Activated CD4-positive, alpha-beta T cell treated with anti-CD3 and anti-CD28 coated beads, Interleukin-2, amount 10 ng/mL, durations not matched to agents 24 days and 14 days (primary cell): Measurements from ENCODE around the gene RPS3. TPM values are rescaled to one million over a fixed set of nuclear protein-coding genes. Genes with fewer than 3 reads are reported as not detected.

ENCODE experiments used
- DNase-seq: peaks from one replicate; pipeline ENCODE4 v3.0.0; 2022
- H3K27ac Mint-ChIP-seq: one replicate; pipeline ENCODE4 v1.8.0; 2022; ENCODE audit warnings: mild to moderate bottlenecking, mixed read lengths
- H3K27me3 Mint-ChIP-seq: one replicate; pipeline ENCODE4 v1.8.0; 2022; ENCODE audit warnings: mixed read lengths
- H3K36me3 Mint-ChIP-seq: one replicate; pipeline ENCODE4 v1.8.0; 2022; ENCODE audit warnings: low read depth, mild to moderate bottlenecking, mixed read lengths
- H3K4me1 Mint-ChIP-seq: one replicate; pipeline ENCODE4 v1.8.0; 2021; ENCODE audit warnings: mixed read lengths
- H3K4me3 Mint-ChIP-seq: one replicate; pipeline ENCODE4 v1.8.0; 2022; ENCODE audit warnings: mild to moderate bottlenecking, moderate library complexity, mixed read lengths
- H3K9me3 Mint-ChIP-seq: one replicate; pipeline ENCODE4 v1.8.0; 2021; ENCODE audit warnings: mixed read lengths
- intact Hi-C: fragments of 100-400 bp; cut with micrococcal nuclease; formaldehyde crosslinking; loops from one replicate; pipeline ENCODE4 v1.15.1; 2023
- total RNA-seq: library from RNA; stranded (reverse); gene quantifications from 2 replicates; pipeline ENCODE4 v1.2.3, GENCODE V29; 2022

The RPS3 gene
- total RNA-seq, 1 donor from 2014 or later = 3,385 TPM

DNA sequence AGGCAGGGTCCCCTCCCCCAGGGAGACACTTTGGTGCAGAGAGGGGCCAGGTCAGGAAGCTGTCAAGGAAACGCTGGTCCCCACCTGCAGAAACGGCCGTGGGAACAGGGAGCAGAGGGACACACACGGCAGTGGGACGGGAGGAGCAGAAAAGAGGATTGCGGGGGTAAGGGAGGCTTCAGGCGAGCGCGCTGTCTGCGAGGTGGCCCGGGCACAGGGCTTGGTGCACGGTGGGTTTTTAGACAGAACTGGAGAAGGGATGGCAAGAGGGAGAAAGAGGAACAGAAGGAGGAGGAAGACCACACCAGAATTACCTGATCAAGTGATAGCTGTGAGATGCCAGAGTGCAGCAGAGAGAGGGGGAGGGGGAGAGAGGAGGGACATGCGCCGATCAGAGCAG lies 39.7 kb downstream of the RPS3 start:
- no peak overlapping the region for H3K27ac Mint-ChIP-seq
- intact Hi-C loops = no loop called here
- no peaks in the 10 kb centered on the region for H3K36me3 Mint-ChIP-seq
- no peak overlapping the region for H3K4me3 Mint-ChIP-seq
- no peaks in the 10 kb centered on the region for H3K4me1 Mint-ChIP-seq
- no peak for DNase-seq
- no peaks in the 10 kb centered on the region for H3K27me3 Mint-ChIP-seq
- H3K9me3 Mint-ChIP-seq = no peaks in the 10 kb centered on the region

DNA sequence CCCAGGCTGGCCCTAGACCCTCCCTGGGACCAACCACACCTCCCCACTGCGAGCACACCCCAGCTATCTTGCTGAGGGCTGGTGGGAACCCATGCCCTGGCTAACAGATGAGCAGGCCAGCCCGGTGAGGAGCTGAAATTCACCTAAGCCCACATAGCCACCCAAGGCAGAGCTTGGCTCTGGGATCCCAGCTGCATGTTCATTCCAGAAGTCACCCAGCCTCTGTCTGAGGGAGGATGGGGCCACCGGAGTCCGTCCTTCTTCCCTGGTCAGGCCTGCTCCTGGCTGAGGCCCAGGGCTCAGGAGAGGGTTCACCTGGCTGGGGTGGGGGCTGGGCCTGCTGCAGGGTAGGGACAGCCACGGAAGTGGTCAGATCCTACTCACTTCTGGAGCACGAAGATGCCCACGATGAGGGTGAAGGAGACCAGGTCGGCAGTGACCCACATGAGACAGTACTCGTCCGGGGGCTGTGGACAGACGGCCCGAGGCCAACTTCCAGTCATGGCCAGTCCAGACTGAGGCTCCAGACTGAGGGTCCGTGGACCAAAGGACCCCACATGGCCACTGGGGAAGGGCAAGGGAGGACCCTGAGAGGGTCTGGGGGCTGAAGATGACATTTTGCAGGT lies 40.3 kb downstream of the RPS3 start:
- H3K4me3 Mint-ChIP-seq = no peak overlapping the region
- H3K4me1 Mint-ChIP-seq = no peaks in the 10 kb centered on the region
- no peaks in the 10 kb centered on the region for H3K27me3 Mint-ChIP-seq
- no peak overlapping the region for H3K27ac Mint-ChIP-seq
- no peaks in the 10 kb centered on the region for H3K36me3 Mint-ChIP-seq
- H3K9me3 Mint-ChIP-seq = no peaks in the 10 kb centered on the region
- no peak for DNase-seq
- intact Hi-C loops = no loop called here

DNA sequence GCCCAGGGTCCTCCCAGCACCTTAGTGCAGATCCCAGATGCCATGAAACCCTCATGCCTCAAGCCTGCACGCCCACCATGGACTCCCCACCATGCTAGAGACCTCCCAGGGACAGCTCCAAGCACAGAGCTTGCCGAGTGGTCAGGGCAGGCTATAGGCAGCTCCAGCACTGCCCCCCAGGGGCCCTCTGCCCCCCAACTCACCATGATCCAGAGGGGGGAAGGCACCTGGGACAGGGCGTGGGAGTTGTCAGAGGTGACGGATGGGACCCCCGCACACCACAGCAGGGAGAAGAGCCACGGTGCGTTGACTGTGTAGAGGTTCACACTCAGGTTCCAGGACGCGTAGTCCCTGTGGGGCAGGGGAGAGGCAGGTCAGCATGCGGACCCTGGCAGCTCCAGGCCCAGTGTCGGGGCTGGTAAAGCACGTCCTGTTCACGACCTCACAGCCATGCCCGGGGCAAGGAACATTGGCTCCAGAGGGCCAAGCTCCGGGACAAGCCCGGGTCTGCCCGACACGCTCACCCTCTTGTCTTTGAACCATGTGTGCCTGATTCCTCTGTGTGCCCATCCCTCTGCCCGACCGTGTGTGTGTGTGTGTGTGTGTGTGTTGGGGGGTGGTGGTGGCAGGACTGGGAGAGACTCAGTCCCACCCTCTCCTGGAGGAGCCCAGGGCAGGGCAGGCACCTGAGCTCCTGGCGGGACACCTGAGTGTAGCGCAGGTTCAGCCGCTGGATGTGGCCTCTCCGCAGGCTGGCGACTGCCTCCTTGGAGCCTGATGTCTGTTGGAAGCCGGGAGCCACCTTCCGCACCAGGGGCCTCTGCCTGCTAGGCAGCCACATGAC lies 41.9 kb downstream of the RPS3 start:
- Mint-ChIP-seq H3K36me3 (no peaks in the 10 kb centered on the region), H3K27me3 (peaks cover 2% of the 10 kb centered on the region), H3K4me1 (no peaks in the 10 kb centered on the region), H3K9me3 (no peaks in the 10 kb centered on the region), H3K27ac (no peak overlapping the region), H3K4me3 (no peak overlapping the region)
- intact Hi-C loops = no loop called here
- DNase-seq = no peak

DNA sequence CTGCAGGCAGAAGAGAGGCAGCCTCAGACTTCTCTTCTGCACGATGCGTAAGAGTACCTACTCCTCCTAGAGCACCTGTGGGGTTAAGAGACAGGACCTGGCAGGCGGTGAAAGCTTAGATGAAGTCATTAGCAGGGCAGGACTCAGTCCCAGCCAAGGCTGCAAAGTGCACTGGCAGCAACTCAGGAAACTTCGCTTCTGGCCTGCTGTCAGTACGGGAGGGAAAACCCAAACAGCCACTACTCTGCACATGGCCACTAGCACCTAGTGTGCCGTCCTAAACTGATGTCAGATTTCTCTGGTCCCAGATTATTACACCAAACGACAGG lies 42.5 kb downstream of the RPS3 start:
- Mint-ChIP-seq H3K9me3 (no peaks in the 10 kb centered on the region), H3K27me3 (peaks cover 2% of the 10 kb centered on the region), H3K4me1 (no peaks in the 10 kb centered on the region), H3K4me3 (no peak overlapping the region), H3K36me3 (no peaks in the 10 kb centered on the region), H3K27ac (no peak overlapping the region)
- intact Hi-C loops = no loop called here
- DNase-seq = no peak

DNA sequence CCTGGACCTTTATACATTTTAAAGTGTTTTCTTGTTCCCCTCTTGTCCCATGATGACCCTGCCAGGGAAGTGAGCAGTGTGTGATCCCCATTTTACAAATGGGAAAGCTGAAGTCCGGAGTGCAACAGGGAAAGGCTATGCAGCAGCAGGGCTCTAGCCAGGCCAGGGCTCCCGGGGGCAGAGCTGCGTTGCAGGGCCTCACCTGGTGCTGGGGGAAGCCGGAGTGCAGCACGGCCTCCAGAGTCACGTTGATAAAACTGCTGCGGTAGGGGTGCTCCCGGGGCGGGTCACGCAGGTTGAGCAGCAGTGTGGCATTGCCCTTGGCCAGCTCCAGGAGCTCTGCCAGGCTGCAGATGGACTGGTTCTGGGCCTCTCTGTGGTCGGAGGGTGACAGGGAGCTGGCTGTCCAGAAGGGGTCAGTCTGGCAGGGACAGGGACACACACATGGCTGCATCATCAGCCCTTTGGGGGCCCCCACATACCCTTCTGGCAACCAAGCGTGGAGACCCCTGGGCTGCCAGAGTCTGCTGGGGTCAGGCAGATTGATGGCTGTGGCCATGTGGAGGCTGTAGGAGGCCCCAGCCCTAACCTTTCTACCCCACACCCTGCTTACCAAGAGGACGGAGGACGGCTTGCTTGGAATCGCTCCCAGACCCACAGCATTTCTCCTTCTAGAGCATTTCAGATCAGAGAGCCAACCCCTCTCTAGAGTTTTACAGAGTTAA lies 43.0 kb downstream of the RPS3 start:
- Mint-ChIP-seq H3K27me3 (peaks cover 2% of the 10 kb centered on the region), H3K4me3 (no peak overlapping the region), H3K4me1 (no peaks in the 10 kb centered on the region), H3K27ac (no peak overlapping the region), H3K9me3 (no peaks in the 10 kb centered on the region), H3K36me3 (no peaks in the 10 kb centered on the region)
- DNase-seq = no peak
- intact Hi-C loops = no loop called here

DNA sequence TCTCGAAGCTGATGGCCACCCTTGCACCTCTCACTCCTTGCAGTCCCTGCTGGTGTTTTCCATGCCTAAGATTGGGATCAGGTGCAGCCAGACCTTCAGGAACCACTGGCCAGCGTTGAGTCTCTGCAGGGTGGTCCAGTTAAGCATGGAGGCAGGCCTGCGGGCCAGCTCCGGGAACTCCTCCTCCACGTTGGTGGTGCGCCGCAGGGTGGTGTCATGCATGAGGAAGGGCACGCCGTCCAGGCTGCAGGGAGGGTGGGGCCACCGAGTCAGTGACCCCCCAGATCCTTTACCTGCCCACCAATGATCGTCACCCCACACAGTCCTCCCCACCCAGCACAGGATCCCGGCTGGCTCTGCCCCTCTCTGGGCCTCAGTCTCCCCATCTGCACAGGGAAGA lies 43.7 kb downstream of the RPS3 start:
- no peak overlapping the region for H3K27ac Mint-ChIP-seq
- DNase-seq = no peak
- H3K27me3 Mint-ChIP-seq = peaks cover 2% of the 10 kb centered on the region
- intact Hi-C loops = no loop called here
- no peaks in the 10 kb centered on the region for H3K9me3 Mint-ChIP-seq
- H3K36me3 Mint-ChIP-seq = no peaks in the 10 kb centered on the region
- no peaks in the 10 kb centered on the region for H3K4me1 Mint-ChIP-seq
- no peak overlapping the region for H3K4me3 Mint-ChIP-seq

DNA sequence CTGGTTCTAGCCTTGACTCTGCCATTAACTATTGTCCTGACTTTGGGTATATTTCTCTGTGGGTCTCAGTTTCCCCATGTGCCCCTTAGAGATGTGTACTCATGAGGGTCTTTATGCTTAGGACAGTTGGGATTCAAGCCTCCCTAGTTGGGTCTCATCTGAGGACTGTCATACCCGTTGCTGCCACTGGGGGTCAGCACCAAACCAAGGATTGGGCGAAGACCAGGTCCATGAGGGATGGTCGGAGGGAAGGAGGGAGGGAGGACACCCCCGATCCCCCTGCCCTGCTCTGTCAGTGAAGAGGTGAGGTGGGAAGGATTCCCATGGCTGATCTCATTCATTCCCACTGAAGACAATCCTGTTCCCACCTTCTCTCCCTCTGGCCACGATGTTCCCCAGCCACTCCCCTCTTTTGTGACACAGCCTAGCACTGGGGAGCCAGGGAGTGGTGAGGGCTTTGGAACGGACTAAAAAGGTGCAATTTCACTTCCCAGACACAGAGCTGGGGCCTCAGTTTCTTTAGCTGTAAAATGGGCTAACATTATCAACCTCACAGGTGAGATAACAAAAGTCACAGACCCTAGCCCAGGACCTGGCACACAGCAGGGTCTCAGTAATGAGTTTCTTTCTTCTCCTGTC lies 46.1 kb downstream of the RPS3 start:
- Mint-ChIP-seq H3K4me3 (no peak overlapping the region), H3K27me3 (peaks cover 2% of the 10 kb centered on the region)
- intact Hi-C loops = loop anchor here (1.0 to 2.0 kb wide), 2 partner anchors 57 to 87 kb away; no protein-coding TSS in a partner anchor

DNA sequence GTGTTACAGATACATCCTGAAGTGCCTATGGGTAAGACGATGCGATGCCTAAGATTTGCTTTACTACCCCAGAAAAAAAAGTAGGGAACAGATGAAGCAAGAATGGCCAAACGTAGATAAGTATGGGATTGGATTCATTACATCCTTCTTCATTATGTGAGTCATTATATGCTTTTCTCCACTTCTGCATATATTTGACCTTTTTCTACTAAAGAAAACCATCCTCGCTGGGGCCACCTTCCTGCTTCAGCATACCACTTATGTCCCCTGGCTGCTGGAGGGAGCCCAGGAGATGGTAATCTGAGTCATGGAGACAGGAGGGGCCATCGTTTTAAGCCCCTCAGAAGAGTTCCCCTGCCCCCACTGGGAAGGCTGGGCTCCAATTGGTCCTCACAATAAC lies 48.1 kb downstream of the RPS3 start:
- no peaks in the 10 kb centered on the region for H3K9me3 Mint-ChIP-seq
- intact Hi-C loops = no loop called here
- no peak overlapping the region for H3K4me3 Mint-ChIP-seq
- no peaks in the 10 kb centered on the region for H3K36me3 Mint-ChIP-seq
- no peak overlapping the region for H3K27ac Mint-ChIP-seq
- no peak for DNase-seq
- H3K27me3 Mint-ChIP-seq = peaks cover 2% of the 10 kb centered on the region
- no peaks in the 10 kb centered on the region for H3K4me1 Mint-ChIP-seq

More for the DNA sequence above, 46.1 kb downstream of the RPS3 start:
- no peaks in the 10 kb centered on the region for H3K4me1 Mint-ChIP-seq
- H3K27ac Mint-ChIP-seq = no peak overlapping the region
- peak; percentile 92 for DNase-seq
- H3K9me3 Mint-ChIP-seq = no peaks in the 10 kb centered on the region
- H3K36me3 Mint-ChIP-seq = no peaks in the 10 kb centered on the region

DNA sequence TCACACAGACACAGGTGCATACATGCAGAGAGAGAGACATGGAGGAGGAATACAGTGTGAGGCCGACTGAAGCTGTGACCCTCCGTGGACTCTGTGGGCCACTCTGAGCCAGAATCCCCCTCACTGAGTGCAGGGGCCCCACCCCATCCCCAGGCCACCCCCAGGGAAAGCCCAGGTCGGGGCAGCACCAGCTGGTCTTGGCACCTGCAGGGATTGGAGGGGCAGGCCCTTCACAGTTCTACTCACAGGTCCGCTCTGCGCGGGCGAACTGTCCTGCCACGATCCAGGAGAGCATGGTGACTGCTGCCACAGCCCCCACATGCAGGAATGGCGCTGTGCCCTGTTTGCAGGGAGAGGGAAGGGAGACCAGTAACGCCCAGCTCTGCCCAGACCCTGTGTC lies 50.0 kb downstream of the RPS3 start:
- H3K36me3 Mint-ChIP-seq = no peaks in the 10 kb centered on the region
- H3K9me3 Mint-ChIP-seq = no peaks in the 10 kb centered on the region
- H3K27me3 Mint-ChIP-seq = peaks cover 2% of the 10 kb centered on the region
- intact Hi-C loops = no loop called here
- no peak overlapping the region for H3K4me3 Mint-ChIP-seq
- no peaks in the 10 kb centered on the region for H3K4me1 Mint-ChIP-seq
- no peak for DNase-seq
- no peak overlapping the region for H3K27ac Mint-ChIP-seq

DNA sequence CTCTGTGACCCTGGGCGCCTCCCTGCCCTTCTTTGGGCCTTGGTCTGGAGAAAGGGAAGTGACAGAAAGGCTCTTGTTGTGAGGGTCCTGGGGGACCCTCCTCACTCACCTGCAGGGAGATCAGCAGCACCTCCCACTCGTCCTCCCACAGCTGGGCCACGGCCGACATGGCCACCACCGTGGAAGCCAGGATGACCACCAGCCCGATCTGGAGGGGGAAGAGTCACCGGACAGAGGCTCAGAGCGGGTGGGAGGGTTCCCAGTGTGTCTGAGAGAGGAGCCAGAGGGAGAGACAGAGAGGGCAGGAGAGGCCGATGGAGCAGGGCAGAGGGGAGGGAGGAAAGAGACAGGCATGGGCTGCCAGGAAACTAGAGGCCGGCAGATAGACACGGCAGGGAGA lies 50.5 kb downstream of the RPS3 start:
- Mint-ChIP-seq H3K27ac (no peak overlapping the region), H3K27me3 (peaks cover 2% of the 10 kb centered on the region)
- intact Hi-C loops = no loop called here

DNA sequence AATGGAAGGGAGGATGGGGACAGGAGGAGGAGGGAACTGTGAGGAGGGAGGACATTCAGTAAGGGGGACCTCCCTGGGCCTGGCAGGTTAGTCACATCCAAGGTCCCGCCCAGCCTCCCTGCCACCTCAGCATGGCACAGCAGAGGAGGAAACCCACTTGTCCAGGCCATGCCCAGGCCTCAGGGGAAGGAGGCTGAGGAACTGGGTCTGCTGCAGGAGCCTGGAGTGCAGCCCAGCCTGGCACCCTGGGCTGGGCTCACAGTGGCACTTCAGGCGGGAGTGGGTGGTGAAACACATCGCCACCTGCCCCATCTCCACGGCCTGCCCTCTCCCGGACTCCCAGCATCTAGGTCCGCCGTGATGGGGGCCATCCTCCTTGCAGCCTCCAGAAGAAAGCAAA lies 50.9 kb downstream of the RPS3 start:
- peaks cover under 1% of the 10 kb centered on the region for H3K27me3 Mint-ChIP-seq
- H3K27ac Mint-ChIP-seq = no peak overlapping the region
- H3K9me3 Mint-ChIP-seq = no peaks in the 10 kb centered on the region
- no peaks in the 10 kb centered on the region for H3K4me1 Mint-ChIP-seq
- no peaks in the 10 kb centered on the region for H3K36me3 Mint-ChIP-seq
- no peak for DNase-seq
- intact Hi-C loops = no loop called here
- H3K4me3 Mint-ChIP-seq = no peak overlapping the region

More for the DNA sequence above, 50.5 kb downstream of the RPS3 start:
- no peaks in the 10 kb centered on the region for H3K36me3 Mint-ChIP-seq
- DNase-seq = no peak
- H3K4me1 Mint-ChIP-seq = no peaks in the 10 kb centered on the region
- H3K4me3 Mint-ChIP-seq = no peak overlapping the region
- no peaks in the 10 kb centered on the region for H3K9me3 Mint-ChIP-seq

DNA sequence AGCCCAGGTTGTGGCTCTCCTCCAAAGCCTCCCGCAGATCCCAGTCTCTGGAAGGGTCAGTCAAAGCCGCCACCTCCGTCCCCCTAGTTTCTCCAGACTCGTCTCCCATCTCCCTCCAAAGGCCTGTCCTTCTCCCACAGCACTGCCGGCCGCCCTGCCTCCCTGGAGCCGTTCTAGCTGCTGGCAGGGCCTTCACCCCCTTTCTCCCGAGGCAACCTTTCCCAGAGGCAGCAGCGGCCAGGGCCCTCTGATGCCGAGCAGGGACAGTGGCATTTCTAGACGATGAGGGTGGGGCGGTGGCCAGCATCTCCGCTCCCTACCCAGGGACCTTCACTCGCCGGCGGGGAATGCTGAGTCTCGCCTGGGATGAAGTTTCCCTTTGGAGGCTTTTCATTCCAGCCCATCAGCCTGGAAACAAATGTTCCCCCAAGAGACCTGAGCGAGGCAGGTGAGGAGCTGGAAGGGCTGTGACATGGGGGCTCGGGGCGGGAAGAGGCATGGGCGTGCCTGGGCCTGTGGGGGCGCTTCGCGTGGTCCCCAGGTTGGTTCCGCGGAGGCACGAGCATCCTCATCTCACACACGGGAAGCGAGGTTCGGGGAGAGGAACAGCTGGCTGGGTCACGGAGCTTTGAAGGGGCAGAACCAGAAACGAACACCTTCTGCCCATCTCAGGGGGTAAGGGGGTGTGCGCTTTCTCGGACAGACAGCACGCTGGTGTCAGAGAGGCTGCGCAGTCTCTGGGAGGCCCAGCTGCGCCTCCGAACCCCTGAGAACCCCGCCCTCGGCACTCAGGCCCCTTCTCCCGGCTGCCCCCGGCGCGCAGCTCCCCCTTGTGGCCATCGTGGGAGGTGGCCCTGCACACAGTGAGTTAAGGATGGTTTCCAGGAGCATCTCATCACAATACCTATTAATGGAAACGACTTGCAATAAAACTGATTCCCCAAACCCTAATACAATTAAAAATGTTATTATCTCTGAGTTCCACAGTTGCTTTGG lies 51.8 kb downstream of the RPS3 start:
- intact Hi-C loops = no loop called here
- Mint-ChIP-seq H3K27ac (no peak overlapping the region), H3K4me3 (no peak overlapping the region), H3K27me3 (no peaks in the 10 kb centered on the region), H3K4me1 (no peaks in the 10 kb centered on the region), H3K9me3 (no peaks in the 10 kb centered on the region), H3K36me3 (no peaks in the 10 kb centered on the region)
- peak; percentile 82 for DNase-seq
